OCI-LY7 (cell line): ENCODE data around the gene C16orf96. TPM values are rescaled to one million over a fixed set of nuclear protein-coding genes. Genes with fewer than 3 reads are reported as not detected.

Experiments
- BruUV-seq: library from RNA; stranded (reverse); fragments of 400-500 nt; replicated peaks from 2 replicates; lab custom pipeline; 2021; lab: Mats Ljungman, UMichigan
- CTCF ChIA-PET: fragments of 300-600 bp; sonication (Branson Sonifier 250); formaldehyde crosslinking; loops from one replicate; lab custom pipeline; 2022; ENCODE audit warnings: antibody characterized with exemption; ENCODE audit not compliant: unreplicated experiment; lab: Charles Lee
- POLR2A ChIA-PET: fragments of 300-600 bp; sonication (Branson Sonifier 250); formaldehyde crosslinking; loops from one replicate; lab custom pipeline; 2022; ENCODE audit warnings: antibody characterized with exemption; lab: Charles Lee
- DNase-seq: peaks from one replicate; pipeline ENCODE4 v3.0.0-alpha.2; 2015; ENCODE audit warnings: low spot score
- H2AFZ ChIP-seq: fragments of 200-600 bp; sonication (generic), shearing (Covaris generic); 2 replicates; pipeline ENCODE4 v1.6.1; 2014; ENCODE audit warnings: mild to moderate bottlenecking, antibody characterized with exemption, low read length, moderate library complexity
- H3K27ac ChIP-seq: fragments of 200-600 bp; sonication (generic); 2 replicates; pipeline ENCODE4 v1.5.1; 2014; ENCODE audit warnings: mixed run types, low read depth, mild to moderate bottlenecking, moderate library complexity, low read length, inconsistent platforms; ENCODE audit not compliant: poor library complexity, severe bottlenecking
- H3K36me3 ChIP-seq: fragments of 200-600 bp; sonication (generic); 2 replicates; pipeline ENCODE4 v1.6.1; 2014; ENCODE audit warnings: mild to moderate bottlenecking, antibody characterized with exemption, low read length, moderate library complexity, mixed read lengths; ENCODE audit not compliant: insufficient read depth
- H3K4me1 ChIP-seq: fragments of 200-600 bp; sonication (generic); 2 replicates; pipeline ENCODE4 v1.5.1; 2014; ENCODE audit warnings: mild to moderate bottlenecking, low read length; ENCODE audit not compliant: insufficient read depth, poor library complexity, severe bottlenecking
- H3K4me2 ChIP-seq: fragments of 200-600 bp; sonication (generic); 2 replicates; pipeline ENCODE4 v1.6.1; 2014; ENCODE audit warnings: mild to moderate bottlenecking, low read length
- H3K4me3 ChIP-seq: fragments of 200-600 bp; sonication (generic); 2 replicates; pipeline ENCODE4 v1.5.1; 2014; ENCODE audit warnings: mild to moderate bottlenecking, low read depth, low read length; ENCODE audit not compliant: poor library complexity, severe bottlenecking
- H3K79me2 ChIP-seq: fragments of 200-600 bp; sonication (generic); 2 replicates; pipeline ENCODE4 v1.6.1; 2016; ENCODE audit warnings: low read depth, mild to moderate bottlenecking, low read length, moderate library complexity, mixed read lengths; ENCODE audit not compliant: insufficient read depth
- H3K9me2 ChIP-seq: fragments of 200-600 bp; sonication (generic); 2 replicates; pipeline ENCODE4 v1.6.1; 2016; ENCODE audit warnings: mild to moderate bottlenecking, low read length, mixed read lengths; ENCODE audit not compliant: insufficient read depth
- H3K9me3 ChIP-seq: fragments of 200-600 bp; sonication (generic); 2 replicates; pipeline ENCODE4 v1.6.1; 2014; ENCODE audit warnings: mild to moderate bottlenecking, mixed run types, low read length, mixed read lengths
- H4K20me1 ChIP-seq: fragments of 200-600 bp; sonication (generic); 2 replicates; pipeline ENCODE4 v1.6.1; 2014; ENCODE audit warnings: mild to moderate bottlenecking, antibody characterized with exemption, low read length, moderate library complexity, mixed read lengths; ENCODE audit not compliant: insufficient read depth
- EZH2phosphoT487 ChIP-seq: fragments of 200-600 bp; sonication (generic); IDR thresholded peaks from 2 replicates; pipeline ENCODE4 v1.6.1; 2018; ENCODE audit warnings: low read depth, borderline replicate concordance, mild to moderate bottlenecking, mixed run types, antibody characterized with exemption, low read length, moderate library complexity, mixed read lengths
- intact Hi-C: fragments of 100-400 bp; cut with micrococcal nuclease; formaldehyde crosslinking; loops from one replicate; pipeline ENCODE4 v1.10.0; 2022; ENCODE audit not compliant: unreplicated experiment
- total RNA-seq, 2 experiments: library from RNA; depleted of rRNA in 1 of 2; stranded (reverse); fragments of >200 nt in 1 of 2; shearing (Covaris generic) in 1 of 2; gene quantifications; 2 replicates each; pipeline ENCODE4 v1.2.3, GENCODE V29; 2014 to 2022
- TF ChIP-seq, protein P1 (sequence below): fragments of 200-600 bp; sonication (generic); conservative IDR thresholded peaks from 2 replicates; pipeline ENCODE4 v1.5.1; 2014; ENCODE audit warnings: mild to moderate bottlenecking, antibody characterized with exemption, low read length, moderate library complexity, mixed read lengths

Gene C16orf96
- total RNA-seq, 2 experiments from 2014 or later: 0.13 to 0.27 TPM

DNA sequence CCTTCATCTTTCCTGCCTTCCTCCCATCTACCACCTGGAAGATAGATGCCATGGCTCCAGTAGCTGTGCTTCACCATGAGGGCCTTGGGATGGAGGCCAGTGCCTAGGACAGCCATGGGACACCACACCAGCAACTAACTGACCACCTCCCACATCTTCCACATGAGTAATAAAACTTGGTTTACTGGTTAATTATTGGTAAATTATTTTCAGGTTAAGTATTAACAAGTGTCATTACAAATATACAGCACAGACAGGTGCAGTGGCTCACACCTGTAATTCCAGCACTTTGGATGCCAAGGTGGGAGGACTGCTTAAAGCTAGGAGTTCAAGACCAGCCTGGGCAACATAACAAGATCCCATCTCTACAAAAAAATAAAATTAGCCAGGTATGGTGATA is 31.6 kb upstream of the C16orf96 start:
- no TSS peak for BruUV-seq
- Histone ChIP-seq H3K36me3 (no peaks in the 10 kb centered on the region; the same call in 1 of the 2 replicates), H3K9me2 (no peaks in the 10 kb centered on the region), H3K27ac (no peak overlapping the region), H3K4me1 (peaks cover 30% of the 10 kb centered on the region), H4K20me1 (no peaks in the 10 kb centered on the region), H2AFZ (no peak overlapping the region), H3K4me3 (no peak overlapping the region), H3K9me3 (no peaks in the 10 kb centered on the region), H3K79me2 (peaks cover 5% of the 10 kb centered on the region; the same call in 1 of the 2 replicates), H3K4me2 (no peak overlapping the region)
- no peak for DNase-seq
- no peak for TF ChIP-seq EZH2phosphoT487
- TF ChIP-seq, protein P1, sequence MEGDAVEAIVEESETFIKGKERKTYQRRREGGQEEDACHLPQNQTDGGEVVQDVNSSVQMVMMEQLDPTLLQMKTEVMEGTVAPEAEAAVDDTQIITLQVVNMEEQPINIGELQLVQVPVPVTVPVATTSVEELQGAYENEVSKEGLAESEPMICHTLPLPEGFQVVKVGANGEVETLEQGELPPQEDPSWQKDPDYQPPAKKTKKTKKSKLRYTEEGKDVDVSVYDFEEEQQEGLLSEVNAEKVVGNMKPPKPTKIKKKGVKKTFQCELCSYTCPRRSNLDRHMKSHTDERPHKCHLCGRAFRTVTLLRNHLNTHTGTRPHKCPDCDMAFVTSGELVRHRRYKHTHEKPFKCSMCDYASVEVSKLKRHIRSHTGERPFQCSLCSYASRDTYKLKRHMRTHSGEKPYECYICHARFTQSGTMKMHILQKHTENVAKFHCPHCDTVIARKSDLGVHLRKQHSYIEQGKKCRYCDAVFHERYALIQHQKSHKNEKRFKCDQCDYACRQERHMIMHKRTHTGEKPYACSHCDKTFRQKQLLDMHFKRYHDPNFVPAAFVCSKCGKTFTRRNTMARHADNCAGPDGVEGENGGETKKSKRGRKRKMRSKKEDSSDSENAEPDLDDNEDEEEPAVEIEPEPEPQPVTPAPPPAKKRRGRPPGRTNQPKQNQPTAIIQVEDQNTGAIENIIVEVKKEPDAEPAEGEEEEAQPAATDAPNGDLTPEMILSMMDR: no peak
- CTCF ChIA-PET: no interaction called here
- POLR2A ChIA-PET: no interaction called here
- intact Hi-C loops: no loop called here

DNA sequence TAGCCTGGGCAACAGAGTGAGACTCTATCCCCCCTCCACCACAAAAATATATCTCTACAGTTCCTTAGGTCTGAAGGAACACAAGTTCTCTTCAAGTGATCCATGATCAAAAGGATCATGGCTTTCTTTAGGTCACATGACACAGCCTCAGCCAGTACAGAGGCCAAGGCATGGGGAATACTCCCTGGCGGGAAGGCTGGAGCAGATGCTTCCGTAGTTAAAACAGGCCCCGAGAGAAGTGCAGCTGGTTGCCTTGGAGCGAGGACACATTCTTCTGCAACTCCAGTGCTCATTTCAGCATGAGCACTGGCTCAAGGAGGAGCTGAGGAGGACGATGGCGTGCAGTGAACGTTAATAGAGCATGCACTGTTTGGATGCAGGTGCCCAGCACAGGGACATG is 31.1 kb upstream of the C16orf96 start:
- H3K4me1 ChIP-seq: peaks cover 35% of the 10 kb centered on the region

More for the DNA sequence above, 31.1 kb upstream of the C16orf96 start:
- CTCF ChIA-PET: no interaction called here
- H3K36me3 ChIP-seq: no peaks in the 10 kb centered on the region; the same call in 1 of the 2 replicates
- H3K4me3 ChIP-seq: no peak overlapping the region
- H3K4me2 ChIP-seq: no peak overlapping the region
- H2AFZ ChIP-seq: no peak overlapping the region
- BruUV-seq: no TSS peak
- peaks cover 5% of the 10 kb centered on the region; the same call in 1 of the 2 replicates for H3K79me2 ChIP-seq
- no peak for DNase-seq
- no peaks in the 10 kb centered on the region for H3K9me2 ChIP-seq
- no peaks in the 10 kb centered on the region for H4K20me1 ChIP-seq
- H3K27ac ChIP-seq: no peak overlapping the region
- no peaks in the 10 kb centered on the region for H3K9me3 ChIP-seq
- intact Hi-C loops: no loop called here
- TF ChIP-seq EZH2phosphoT487: no peak
- TF ChIP-seq, protein P1: no peak
- POLR2A ChIA-PET: no interaction called here
